CD14-positive monocyte (primary cell): ENCODE data around the gene ZNF675. TPM values are rescaled to one million over a fixed set of nuclear protein-coding genes. Genes with fewer than 3 reads are reported as not detected.

Source experiments
- DNase-seq, 3 donors: peaks; one replicate each; pipeline ENCODE4 v3.0.0-alpha.2; 2011 to 2022
- H2AFZ ChIP-seq: 2 replicates; pipeline ENCODE4 v1.6.0; 2012; ENCODE audit warnings: mild to moderate bottlenecking, low read depth, low read length, inconsistent platforms; ENCODE audit not compliant: insufficient read depth, poor library complexity, severe bottlenecking
- H3K27ac ChIP-seq, 2 donors: 1 replicate in 1 of 2; 2 replicates in 1 of 2; pipeline ENCODE4 v1.5.1; 2012 to 2013; ENCODE audit warnings: low read length in 2 of 2, control low read depth in 1 of 2, inconsistent platforms in 1 of 2, low read depth in 1 of 2, mild to moderate bottlenecking in 1 of 2
- H3K27me3 ChIP-seq, 2 donors: one replicate each; pipeline versions ENCODE4 v1.6.0 to v1.6.1; 2011 to 2013; ENCODE audit warnings: low read length in 2 of 2; ENCODE audit not compliant: control insufficient read depth in 2 of 2, insufficient read depth in 2 of 2
- H3K36me3 ChIP-seq, 2 donors: replicated peaks in 1 of 2; 1 replicate in 1 of 2; 2 replicates in 1 of 2; pipeline versions ENCODE4 v1.5.1 to v1.6.1; 2012 to 2013; ENCODE audit warnings: low read length in 2 of 2, control low read depth in 1 of 2, inconsistent platforms in 1 of 2, mild to moderate bottlenecking in 1 of 2; ENCODE audit not compliant: insufficient read depth in 2 of 2, control insufficient read depth in 1 of 2
- H3K4me1 ChIP-seq, 2 donors: 1 replicate in 1 of 2; 2 replicates in 1 of 2; pipeline versions ENCODE4 v1.5.1 to v1.6.1; 2012 to 2013; ENCODE audit warnings: low read length in 2 of 2, control low read depth in 1 of 2, inconsistent platforms in 1 of 2, mild to moderate bottlenecking in 1 of 2, moderate library complexity in 1 of 2; ENCODE audit not compliant: insufficient read depth in 2 of 2, control insufficient read depth in 1 of 2
- H3K4me2 ChIP-seq: replicated peaks from 2 replicates; pipeline ENCODE3; 2012; ENCODE audit warnings: low read length, moderate library complexity, mild to moderate bottlenecking; ENCODE audit not compliant: poor library complexity, severe bottlenecking; ENCODE audit errors: extremely low read depth
- H3K4me3 ChIP-seq, 3 experiments: fragments of 200-600 bp in 1 of 3; sonication (generic) in 1 of 3; replicated peaks in 1 of 3; 1 replicate in 2 of 3; 2 replicates in 1 of 3; pipeline ENCODE4 v1.5.1; 2011 to 2013; ENCODE audit warnings: low read length in 3 of 3, mild to moderate bottlenecking in 3 of 3, control low read depth in 2 of 3, low read depth in 2 of 3, inconsistent platforms in 1 of 3, moderate library complexity in 1 of 3
- H3K79me2 ChIP-seq: 2 replicates; pipeline ENCODE4 v1.6.0; 2012; ENCODE audit warnings: mild to moderate bottlenecking, control low read depth, inconsistent platforms, low read length, moderate library complexity; ENCODE audit not compliant: insufficient read depth
- H3K9ac ChIP-seq: 2 replicates; pipeline ENCODE4 v1.6.0; 2017; ENCODE audit warnings: low read length, mild to moderate bottlenecking; ENCODE audit not compliant: insufficient read depth, poor library complexity, severe bottlenecking
- H3K9me3 ChIP-seq, 2 donors: replicated peaks in 1 of 2; 1 replicate in 1 of 2; 2 replicates in 1 of 2; pipeline versions ENCODE4 v1.5.1 to v1.6.1; 2012 to 2013; ENCODE audit warnings: low read length in 2 of 2, control low read depth in 1 of 2; ENCODE audit not compliant: control insufficient read depth in 1 of 2, insufficient read depth in 1 of 2
- H4K20me1 ChIP-seq: 2 replicates; pipeline ENCODE4 v1.6.0; 2012; ENCODE audit warnings: mild to moderate bottlenecking, low read length, control low read depth, moderate library complexity; ENCODE audit not compliant: insufficient read depth
- H3K27ac Mint-ChIP-seq, 7 donors: one replicate each; pipeline ENCODE4 v1.8.0; 2020; ENCODE audit warnings: mild to moderate bottlenecking in 7 of 7, mixed read lengths in 7 of 7, moderate library complexity in 6 of 7, inconsistent platforms in 2 of 7
- H3K27me3 Mint-ChIP-seq, 3 donors: one replicate each; pipeline ENCODE4 v1.8.0; 2021 to 2022; ENCODE audit warnings: low read depth in 3 of 3, mild to moderate bottlenecking in 3 of 3, mixed read lengths in 3 of 3, moderate library complexity in 3 of 3, inconsistent platforms in 1 of 3
- H3K36me3 Mint-ChIP-seq, 2 donors: one replicate each; pipeline ENCODE4 v1.8.0; 2020; ENCODE audit warnings: mixed read lengths in 2 of 2, inconsistent platforms in 1 of 2, mild to moderate bottlenecking in 1 of 2
- H3K4me1 Mint-ChIP-seq: one replicate; pipeline ENCODE4 v1.8.0; 2020; ENCODE audit warnings: mild to moderate bottlenecking, mixed read lengths
- H3K4me3 Mint-ChIP-seq, 2 donors: one replicate each; pipeline ENCODE4 v1.8.0; 2020; ENCODE audit warnings: mild to moderate bottlenecking in 2 of 2, mixed read lengths in 2 of 2, moderate library complexity in 1 of 2
- H3K9me3 Mint-ChIP-seq, 7 donors: one replicate each; pipeline ENCODE4 v1.8.0; 2020 to 2022; ENCODE audit warnings: mixed read lengths in 7 of 7, mild to moderate bottlenecking in 6 of 7, moderate library complexity in 6 of 7, inconsistent platforms in 2 of 7
- WGBS: methylation state at CpG from one replicate; pipeline ENCODE4 v1.1.5; 2013; ENCODE audit warnings: missing lambda C conversion rate; ENCODE audit not compliant: insufficient coverage; 5-methylcytosine and 5-hydroxymethylcytosine counted together
- intact Hi-C, 2 donors: fragments of 100-400 bp; cut with micrococcal nuclease; formaldehyde crosslinking; loops; one replicate each; pipeline versions ENCODE4 v1.15.0 to v1.15.1; 2023
- polyA plus RNA-seq, 3 donors: library from polyadenylated mRNA; depleted of rRNA in 1 of 3; unstranded in 2 of 3; stranded (reverse) in 1 of 3; fragments of 300-500 nt in 2 of 3; fragments of >200 nt in 1 of 3; fragmentation: Illumina TruSeq in 2 of 3; gene quantifications; 1 replicate in 2 of 3; 2 replicates in 1 of 3; pipeline ENCODE4 v1.2.3, GENCODE V29; 2012 to 2021
- TF ChIP-seq, protein P1 (sequence below): fragments of 200-600 bp; IDR thresholded peaks from one replicate; pipeline ENCODE4 v1.8.0; 2022; ENCODE audit warnings: antibody characterized with exemption, mild to moderate bottlenecking

ZNF675 gene
- polyA plus RNA-seq, 3 donors: 1.8 to 6.7 (median 5.3) TPM

DNA sequence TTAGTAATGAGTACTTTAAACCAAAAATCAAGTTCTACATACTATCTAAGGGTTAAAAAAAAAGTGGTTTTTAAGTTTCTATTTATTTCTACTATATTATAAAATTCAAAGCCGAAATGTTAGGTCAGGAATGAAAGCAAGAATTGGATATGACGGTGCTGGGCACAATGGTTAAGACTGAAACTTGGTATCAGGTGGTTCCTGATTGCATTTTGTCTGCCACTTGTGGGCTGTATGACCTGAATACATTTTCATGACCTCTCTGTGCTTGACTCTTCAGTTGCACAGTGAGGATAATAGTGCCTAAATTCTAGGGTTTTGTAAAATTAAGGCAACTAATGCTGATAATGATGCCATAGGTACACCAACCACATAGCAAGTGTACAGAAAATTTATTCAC is 22.3 kb upstream of the ZNF675 start:
- Mint-ChIP-seq H3K36me3 (no peaks in the 10 kb centered on the region), H3K27me3 (peaks cover 0 to 1% (median 0%) of the 10 kb centered on the region in 3 donors), H3K4me1 (no peaks in the 10 kb centered on the region), H3K9me3 (peaks cover 7 to 58% (median 45%) of the 10 kb centered on the region in 7 donors), H3K4me3 (no peak overlapping the region), H3K27ac (no peak overlapping the region)
- intact Hi-C loops: no loop called here
- H3K9me3 ChIP-seq: peaks cover 32 to 45% of the 10 kb centered on the region in 2 donors
- H2AFZ ChIP-seq: no peak overlapping the region
- TF ChIP-seq, protein P1, sequence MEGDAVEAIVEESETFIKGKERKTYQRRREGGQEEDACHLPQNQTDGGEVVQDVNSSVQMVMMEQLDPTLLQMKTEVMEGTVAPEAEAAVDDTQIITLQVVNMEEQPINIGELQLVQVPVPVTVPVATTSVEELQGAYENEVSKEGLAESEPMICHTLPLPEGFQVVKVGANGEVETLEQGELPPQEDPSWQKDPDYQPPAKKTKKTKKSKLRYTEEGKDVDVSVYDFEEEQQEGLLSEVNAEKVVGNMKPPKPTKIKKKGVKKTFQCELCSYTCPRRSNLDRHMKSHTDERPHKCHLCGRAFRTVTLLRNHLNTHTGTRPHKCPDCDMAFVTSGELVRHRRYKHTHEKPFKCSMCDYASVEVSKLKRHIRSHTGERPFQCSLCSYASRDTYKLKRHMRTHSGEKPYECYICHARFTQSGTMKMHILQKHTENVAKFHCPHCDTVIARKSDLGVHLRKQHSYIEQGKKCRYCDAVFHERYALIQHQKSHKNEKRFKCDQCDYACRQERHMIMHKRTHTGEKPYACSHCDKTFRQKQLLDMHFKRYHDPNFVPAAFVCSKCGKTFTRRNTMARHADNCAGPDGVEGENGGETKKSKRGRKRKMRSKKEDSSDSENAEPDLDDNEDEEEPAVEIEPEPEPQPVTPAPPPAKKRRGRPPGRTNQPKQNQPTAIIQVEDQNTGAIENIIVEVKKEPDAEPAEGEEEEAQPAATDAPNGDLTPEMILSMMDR: no peak
- H4K20me1 ChIP-seq: no peaks in the 10 kb centered on the region
- H3K4me3 ChIP-seq: no peak overlapping the region
- no peaks in the 10 kb centered on the region for H3K36me3 ChIP-seq
- no peak overlapping the region for H3K4me2 ChIP-seq
- WGBS: 100% methylated on average over 1 of the region's 2 CpGs
- H3K9ac ChIP-seq: no peak overlapping the region
- H3K27me3 ChIP-seq: no peaks in the 10 kb centered on the region
- H3K4me1 ChIP-seq: no peaks in the 10 kb centered on the region
- H3K79me2 ChIP-seq: no peaks in the 10 kb centered on the region
- DNase-seq: no peak
- H3K27ac ChIP-seq: no peak overlapping the region

DNA sequence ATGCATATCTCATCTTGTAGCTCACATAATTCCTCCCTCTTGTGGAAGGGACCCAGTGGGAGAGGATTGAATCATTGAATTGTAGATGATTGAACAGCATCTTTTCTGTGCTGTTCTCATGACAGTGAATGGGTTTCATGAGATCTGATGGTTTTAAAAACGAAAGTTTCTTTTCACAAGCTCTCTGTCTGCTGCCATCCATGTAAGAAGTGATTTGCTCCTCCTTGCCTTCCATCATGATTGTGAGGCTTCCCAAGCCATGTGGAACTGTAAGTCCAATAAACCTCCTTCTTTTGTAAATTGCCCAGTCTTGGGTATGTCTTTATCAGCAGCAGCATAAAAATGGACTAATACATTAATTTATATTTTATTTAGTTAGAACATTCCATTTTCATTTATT is 19.6 kb upstream of the ZNF675 start:
- Histone ChIP-seq H3K27ac (no peak overlapping the region), H3K4me3 (no peak overlapping the region), H2AFZ (no peak overlapping the region), H3K4me1 (no peaks in the 10 kb centered on the region), H3K79me2 (no peaks in the 10 kb centered on the region), H3K36me3 (no peaks in the 10 kb centered on the region), H3K4me2 (no peak overlapping the region), H4K20me1 (no peaks in the 10 kb centered on the region), H3K9ac (no peak overlapping the region), H3K27me3 (no peaks in the 10 kb centered on the region), H3K9me3 (peaks cover 53 to 55% of the 10 kb centered on the region in 2 donors)
- TF ChIP-seq, protein P1: no peak
- H3K36me3 Mint-ChIP-seq: no peaks in the 10 kb centered on the region
- peaks cover 0 to 1% (median 0%) of the 10 kb centered on the region in 3 donors for H3K27me3 Mint-ChIP-seq
- no peak overlapping the region for H3K27ac Mint-ChIP-seq
- peaks cover 20 to 59% (median 55%) of the 10 kb centered on the region in 7 donors for H3K9me3 Mint-ChIP-seq
- WGBS: no CpG with 5 or more reads among the region's 1 CpG
- no peaks in the 10 kb centered on the region for H3K4me1 Mint-ChIP-seq
- intact Hi-C loops: no loop called here
- no peak overlapping the region for H3K4me3 Mint-ChIP-seq
- DNase-seq: no peak
